SK-N-SH (cell line): ENCODE results near the gene CASP1. TPM values are rescaled to one million over a fixed set of nuclear protein-coding genes. Genes with fewer than 3 reads are reported as not detected.

Source experiments
- CTCF ChIA-PET: fragments of 300-600, 350-600 bp; formaldehyde crosslinking; extraction: SDS; loops from one replicate; lab custom pipeline; 2021; lab: Yijun Ruan, JAX
- POLR2A ChIA-PET: fragments of 350-600 bp; sonication (Branson Sonifier 250); formaldehyde crosslinking; extraction: SDS; loops from one replicate; lab custom pipeline; 2020; ENCODE audit warnings: antibody characterized with exemption, inconsistent platforms; lab: Yijun Ruan, JAX
- DNase-seq: peaks from one replicate; pipeline ENCODE4 v3.0.0; 2012
- H2AFZ ChIP-seq: fragments of 200-600 bp; sonication (generic); 2 replicates; pipeline ENCODE4 v1.8.1; 2016; ENCODE audit warnings: antibody characterized with exemption, mild to moderate bottlenecking, low read depth
- H3F3A ChIP-seq: fragments of 200-600 bp; sonication (generic); replicated peaks from 2 replicates; pipeline ENCODE3; 2016; ENCODE audit warnings: antibody characterized with exemption, mild to moderate bottlenecking; ENCODE audit not compliant: insufficient read depth
- H3K27ac ChIP-seq, 2 experiments: fragments of 200-500 bp in 1 of 2; fragments of 200-600 bp in 1 of 2; sonication (Bioruptor generic) in 1 of 2; sonication (generic), shearing (Covaris generic) in 1 of 2; 2 replicates each; pipeline versions ENCODE4 v1.5.1 to v1.6.1; 2014 to 2016; ENCODE audit warnings: low read depth in 2 of 2, inconsistent platforms in 1 of 2, low read length in 1 of 2, mild to moderate bottlenecking in 1 of 2, mixed read lengths in 1 of 2
- H3K27me3 ChIP-seq: fragments of 200-600 bp; sonication (generic), shearing (Covaris generic); 2 replicates; pipeline ENCODE4 v1.6.1; 2016; ENCODE audit warnings: mixed run types; ENCODE audit not compliant: insufficient read depth
- H3K36me3 ChIP-seq, 2 experiments: fragments of 200-500 bp in 1 of 2; fragments of 200-600 bp in 1 of 2; sonication (Bioruptor generic) in 1 of 2; sonication (generic) in 1 of 2; replicated peaks in 1 of 2; 2 replicates each; pipeline versions ENCODE3 to v1.5.1; 2014 to 2016; ENCODE audit warnings: low read length in 1 of 2, mild to moderate bottlenecking in 1 of 2; ENCODE audit not compliant: insufficient read depth in 2 of 2, control insufficient read depth in 1 of 2
- H3K4me1 ChIP-seq, 2 experiments: fragments of 200-500 bp in 1 of 2; fragments of 200-600 bp in 1 of 2; sonication (Bioruptor generic) in 1 of 2; sonication (generic), shearing (Covaris generic) in 1 of 2; 2 replicates each; pipeline versions ENCODE4 v1.5.1 to v1.6.1; 2014 to 2016; ENCODE audit warnings: low read depth in 1 of 2, low read length in 1 of 2, mixed run types in 1 of 2; ENCODE audit not compliant: insufficient read depth in 2 of 2, control insufficient read depth in 1 of 2
- H3K4me2 ChIP-seq: fragments of 200-600 bp; sonication (generic), shearing (Covaris generic); 2 replicates; pipeline ENCODE4 v1.6.1; 2017; ENCODE audit warnings: mixed run types
- H3K4me3 ChIP-seq, 2 experiments: fragments of 200-500 bp in 1 of 2; fragments of 200-600 bp in 1 of 2; sonication (Bioruptor generic) in 1 of 2; sonication (generic), shearing (Covaris generic) in 1 of 2; 2 replicates each; pipeline versions ENCODE4 v1.5.1 to v1.8.1; 2014 to 2016; ENCODE audit warnings: low read depth in 2 of 2, inconsistent platforms in 1 of 2, low read length in 1 of 2, mild to moderate bottlenecking in 1 of 2, mixed read lengths in 1 of 2, moderate library complexity in 1 of 2
- H3K79me2 ChIP-seq: fragments of 200-600 bp; sonication (generic); 2 replicates; pipeline ENCODE4 v1.8.1; 2017; ENCODE audit warnings: mild to moderate bottlenecking; ENCODE audit not compliant: insufficient read depth
- H3K9ac ChIP-seq: fragments of 200-600 bp; sonication (generic); 2 replicates; pipeline ENCODE4 v1.6.1; 2017; ENCODE audit warnings: mixed run types
- H3K9me2 ChIP-seq: fragments of 200-600 bp; sonication (generic); 2 replicates; pipeline ENCODE4 v1.6.1; 2017; ENCODE audit warnings: mixed run types
- H3K9me3 ChIP-seq: fragments of 200-600 bp; sonication (generic); 2 replicates; pipeline ENCODE4 v1.6.1; 2017; ENCODE audit warnings: mixed run types, mild to moderate bottlenecking, moderate library complexity
- H4K20me1 ChIP-seq: fragments of 200-600 bp; sonication (generic); 2 replicates; pipeline ENCODE4 v1.6.1; 2017; ENCODE audit warnings: mild to moderate bottlenecking, mixed run types; ENCODE audit not compliant: insufficient read depth
- CTCF ChIP-seq: fragments of 200-600 bp; sonication (generic); IDR thresholded peaks from 2 replicates; pipeline ENCODE4 v1.6.1; 2017; ENCODE audit warnings: antibody characterized with exemption, mild to moderate bottlenecking, moderate library complexity
- EP300 ChIP-seq, 2 experiments: IDR thresholded peaks; 2 replicates each; pipeline versions ENCODE4 v1.4.0 to v1.6.1; 2012; ENCODE audit warnings: borderline replicate concordance in 1 of 2, low read depth in 1 of 2, low read length in 1 of 2
- EZH2phosphoT487 ChIP-seq: fragments of 200-600 bp; sonication (generic); IDR thresholded peaks from 2 replicates; pipeline ENCODE4 v1.6.1; 2017; ENCODE audit warnings: low read depth, mixed run types, mild to moderate bottlenecking, antibody characterized with exemption, moderate library complexity, borderline replicate concordance
- FOSL2 ChIP-seq: IDR thresholded peaks from 2 replicates; pipeline ENCODE4 v1.4.0; 2012; ENCODE audit warnings: low read depth, mild to moderate bottlenecking, moderate library complexity, borderline replicate concordance
- FOXJ3 ChIP-seq: sonication (generic); formaldehyde crosslinking; IDR thresholded peaks from 2 replicates; pipeline ENCODE4 v1.5.1; 2020; ENCODE audit warnings: mild to moderate bottlenecking, missing genetic modification reagents
- GATA2 ChIP-seq: sonication (generic); formaldehyde crosslinking; IDR thresholded peaks from 2 replicates; pipeline ENCODE4 v1.5.0; 2020; ENCODE audit warnings: mild to moderate bottlenecking, missing genetic modification reagents
- IRF3 ChIP-seq: fragments of 150-350 bp; IDR thresholded peaks from 2 replicates; pipeline ENCODE4 v1.6.1; 2016; ENCODE audit warnings: mild to moderate bottlenecking, low read depth, low read length
- MAX ChIP-seq: IDR thresholded peaks from 2 replicates; pipeline ENCODE4 v1.4.0; 2012; ENCODE audit warnings: low read depth
- MEF2A ChIP-seq: IDR thresholded peaks from 2 replicates; pipeline ENCODE4 v1.4.0; 2012; ENCODE audit warnings: low read depth, borderline replicate concordance
- NRF1 ChIP-seq: IDR thresholded peaks from 2 replicates; pipeline ENCODE4 v1.6.1; 2012; ENCODE audit warnings: low read depth, mild to moderate bottlenecking, low read length
- PBX3 ChIP-seq: IDR thresholded peaks from 2 replicates; pipeline ENCODE4; 2012
- RCOR1 ChIP-seq: fragments of 150-350 bp; IDR thresholded peaks from 2 replicates; pipeline ENCODE4 v1.6.1; 2017; ENCODE audit warnings: antibody characterized with exemption, low read length
- REST ChIP-seq: IDR thresholded peaks from 2 replicates; pipeline ENCODE4 v1.6.1; 2012; ENCODE audit warnings: mild to moderate bottlenecking, low read depth, low read length, moderate library complexity
- RXRA ChIP-seq: IDR thresholded peaks from 2 replicates; pipeline ENCODE4 v1.4.0; 2012; ENCODE audit warnings: low read depth, mild to moderate bottlenecking, borderline replicate concordance
- SMC3 ChIP-seq: IDR thresholded peaks from 2 replicates; pipeline ENCODE4 v1.6.1; 2012; ENCODE audit warnings: low read depth, low read length, improper control_type of control experiment
- TAF1 ChIP-seq: IDR thresholded peaks from 2 replicates; pipeline ENCODE4 v1.6.1; 2012; ENCODE audit warnings: low read depth, mild to moderate bottlenecking, low read length, moderate library complexity, borderline replicate concordance
- TCF12 ChIP-seq: IDR thresholded peaks from 2 replicates; pipeline ENCODE4 v1.4.0; 2012
- USF1 ChIP-seq: IDR thresholded peaks from 2 replicates; pipeline ENCODE4 v1.4.0; 2012; ENCODE audit warnings: low read depth, borderline replicate concordance
- WGBS: methylation state at CpG from one replicate; pipeline ENCODE4 v1.1.6; 2017; ENCODE audit warnings: low lambda C conversion rate; 5-methylcytosine and 5-hydroxymethylcytosine counted together
- polyA plus RNA-seq, 3 experiments: library from polyadenylated mRNA; depleted of rRNA; stranded (reverse); fragments of >200 nt; gene quantifications; 2 replicates each; pipeline ENCODE4 v1.2.3, GENCODE V29; 2012

Gene CASP1
- polyA plus RNA-seq (2012; rRNA removed): 0.06 TPM in 1 of 2 replicates, not detected in the other
- 0.03 and 0.04 TPM in 2 replicates for polyA plus RNA-seq (2012; cell fraction: cytosol; rRNA removed)
- polyA plus RNA-seq (2012; cell fraction: nucleus; rRNA removed): 0.05 TPM in 1 of 2 replicates, not detected in the other

- no peaks in the 10 kb centered on the region for H3K9me2 ChIP-seq
- no peak within 1 kb of the TSS for H3K27ac ChIP-seq
- no peaks in the 10 kb centered on the region for H3K9me3 ChIP-seq
- ChIA-PET POLR2A (no interaction called here), CTCF (no interaction called here)
- no peaks in the 10 kb centered on the region for H3K27me3 ChIP-seq
- H3K36me3 ChIP-seq: no peaks in the 10 kb centered on the region
- no peak within 1 kb of the TSS for H3K9ac ChIP-seq
- WGBS: 62% methylated on average over 3 of the region's 3 CpGs
- no peaks in the 10 kb centered on the region for H3K79me2 ChIP-seq
- no peaks in the 10 kb centered on the region; a peak in 1 of 4 replicates for H3K4me1 ChIP-seq
- no peaks in the 10 kb centered on the region for H3F3A ChIP-seq
- H3K4me3 ChIP-seq: no peak within 1 kb of the TSS
- TF ChIP-seq PBX3 (no peak), IRF3 (no peak), RXRA (no peak), EZH2phosphoT487 (no peak), SMC3 (no peak), MEF2A (no peak), USF1 (no peak), EP300 (IDR thresholded peaks at IDR 0.05; ENCODE audit: borderline replicate concordance in 1 of 2, low read depth in 1 of 2, low read length in 1 of 2) (no peak), TCF12 (no peak), TAF1 (no peak), MAX (no peak), FOSL2 (no peak), FOXJ3 (CRISPR knock-in tag) (no peak), GATA2 (CRISPR knock-in tag) (no peak), REST (no peak), NRF1 (no peak), CTCF (no peak), RCOR1 (no peak)
- DNase-seq: no peak
- peak within 1 kb of the TSS; percentile 46; the same call in 1 of the 2 replicates for H2AFZ ChIP-seq
- peak within 1 kb of the TSS; percentile 44; the same call in 1 of the 2 replicates for H3K4me2 ChIP-seq
- H4K20me1 ChIP-seq: no peaks in the 10 kb centered on the region
Observed at GRCh38 chr11:105034813-105035620, at the start of gene CASP1. Gene CASP1 (minus strand): TSS chr11:105035144. CDS start chr11:105035113, 31 bp downstream.
